Body of pancreas (tissue), 4 donors: ENCODE data around the gene MAJIN. TPM values are rescaled to one million over a fixed set of nuclear protein-coding genes. Genes with fewer than 3 reads are reported as not detected.

ENCODE experiments used
- ATAC-seq: fragments of 150-250 bp; one replicate; pipeline ENCODE4 v1.9.1; 2016
- DNase-seq, 4 donors: peaks; one replicate each; pipeline ENCODE4 v3.0.0-alpha.2; 2019
- H3K27ac ChIP-seq, 4 donors: fragments of 200-600 bp; sonication (generic); 1 replicate in 3 of 4; 2 replicates in 1 of 4; pipeline versions ENCODE4 v1.5.1 to v1.6.1; 2016 to 2019; ENCODE audit warnings: mild to moderate bottlenecking in 1 of 4, mixed read lengths in 1 of 4, moderate library complexity in 1 of 4
- H3K27me3 ChIP-seq, 2 donors: fragments of 200-600 bp; sonication (generic); one replicate each; pipeline ENCODE4 v1.6.0; 2016; ENCODE audit warnings: mild to moderate bottlenecking in 1 of 2
- H3K36me3 ChIP-seq, 2 donors: fragments of 200-600 bp; sonication (generic); replicated peaks in 1 of 2; 2 replicates each; pipeline ENCODE4 v1.5.1; 2016; ENCODE audit warnings: low read depth in 2 of 2; ENCODE audit not compliant: insufficient read depth in 1 of 2
- H3K4me1 ChIP-seq: fragments of 200-600 bp; sonication (generic); one replicate; pipeline ENCODE4 v1.6.0; 2016
- H3K4me3 ChIP-seq, 2 donors: fragments of 200-600 bp; sonication (generic); 1 replicate in 1 of 2; 2 replicates in 1 of 2; pipeline ENCODE4 v1.5.1; 2016 to 2019
- H3K9me3 ChIP-seq, 3 donors: fragments of 200-600 bp; sonication (generic); 1 replicate in 2 of 3; 2 replicates in 1 of 3; pipeline ENCODE4 v1.5.1; 2016
- CTCF ChIP-seq, 7 experiments: fragments of 450-650 bp in 4 of 7; fragments of 200-600 bp in 3 of 7; sonication (generic) in 3 of 7; IDR thresholded peaks; one replicate each; pipeline ENCODE4 v1.5.1; 2016 to 2019; ENCODE audit warnings: antibody characterized with exemption in 7 of 7
- POLR2A ChIP-seq, 3 donors: fragments of 450-650 bp; IDR thresholded peaks; one replicate each; pipeline ENCODE4 v1.6.1; 2016; ENCODE audit warnings: antibody characterized with exemption in 3 of 3, mild to moderate bottlenecking in 2 of 3
- WGBS, 2 donors: methylation state at CpG; one replicate each; pipeline ENCODE4 v1.1.5; 2017; 5-methylcytosine and 5-hydroxymethylcytosine counted together
- intact Hi-C: fragments of 100-400 bp; cut with DNase I; formaldehyde crosslinking; loops from one replicate; pipeline ENCODE4 v1.15.1; 2023
- total RNA-seq, 2 donors: library from RNA; depleted of rRNA; stranded (reverse); fragments of >200 nt; gene quantifications; one replicate each; pipeline ENCODE4 v1.1.0, GENCODE V29; 2016

Gene MAJIN
- total RNA-seq, 2 donors from 2014 or later = 0.78 TPM; not detected in 1

- intact Hi-C loops = loop anchor here (10.0 kb wide), 1 partner anchor 102 kb away; no protein-coding TSS in a partner anchor
- DNase-seq (no peak), ATAC-seq (no peak)
- TF ChIP-seq CTCF (IDR thresholded peaks at IDR 0.05) (no peak), POLR2A (IDR thresholded peaks at IDR 0.05) (no peak)
- Histone ChIP-seq H3K9me3 (no peaks in the 10 kb centered on the region), H3K27me3 (no peaks in the 10 kb centered on the region), H3K27ac (no peak overlapping the region), H3K4me1 (no peaks in the 10 kb centered on the region), H3K4me3 (no peak overlapping the region), H3K36me3 (peaks cover 3 to 44% of the 10 kb centered on the region in 2 donors)
- WGBS, 2 donors = 88 to 89% methylated on average over 24 to 30 of the region's 30 CpGs
Measured at GRCh38 chr11:64902102-64902900, 69.6 kb downstream of the MAJIN start.

- no peak for ATAC-seq
- Histone ChIP-seq H3K4me3 (no peak overlapping the region), H3K27me3 (no peaks in the 10 kb centered on the region), H3K36me3 (peaks cover 3 to 32% of the 10 kb centered on the region in 2 donors), H3K9me3 (no peaks in the 10 kb centered on the region), H3K4me1 (no peaks in the 10 kb centered on the region), H3K27ac (peak overlapping the region in 2 of 4 donors; percentile 29 to 46)
- intact Hi-C loops = loop anchor here (10.0 kb wide), 1 partner anchor 104 kb away; no protein-coding TSS in a partner anchor
- DNase-seq = no peak
- WGBS, 2 donors = 91 to 92% methylated on average over 6 to 16 of the region's 17 CpGs
- TF ChIP-seq CTCF (IDR thresholded peaks at IDR 0.05) = no peak
- TF ChIP-seq POLR2A (IDR thresholded peaks at IDR 0.05) = no peak
Measured at GRCh38 chr11:64900774-64901173, 71.1 kb downstream of the MAJIN start.

- H3K4me1 ChIP-seq = no peaks in the 10 kb centered on the region
- H3K9me3 ChIP-seq = no peaks in the 10 kb centered on the region
- H3K27me3 ChIP-seq = no peaks in the 10 kb centered on the region
- ATAC-seq = peak; percentile 57
- DNase-seq = peak in 2 of 4 donors; percentile 32 to 55
- H3K36me3 ChIP-seq = peaks cover 3 to 28% of the 10 kb centered on the region in 2 donors
- TF ChIP-seq POLR2A (IDR thresholded peaks at IDR 0.05) (peak in 1 of 3 donors; percentile 9), CTCF (IDR thresholded peaks at IDR 0.05) (no peak)
- H3K27ac ChIP-seq = peak overlapping the region in 2 of 4 donors; percentile 29 to 46
- intact Hi-C loops = loop anchor here (10.0 kb wide), 1 partner anchor 105 kb away; no protein-coding TSS in a partner anchor
- 81 to 90% methylated on average over 14 of the region's 14 CpGs for WGBS, 2 donors
- no peak overlapping the region for H3K4me3 ChIP-seq
Measured at GRCh38 chr11:64900263-64900678, 71.6 kb downstream of the MAJIN start.

DNA sequence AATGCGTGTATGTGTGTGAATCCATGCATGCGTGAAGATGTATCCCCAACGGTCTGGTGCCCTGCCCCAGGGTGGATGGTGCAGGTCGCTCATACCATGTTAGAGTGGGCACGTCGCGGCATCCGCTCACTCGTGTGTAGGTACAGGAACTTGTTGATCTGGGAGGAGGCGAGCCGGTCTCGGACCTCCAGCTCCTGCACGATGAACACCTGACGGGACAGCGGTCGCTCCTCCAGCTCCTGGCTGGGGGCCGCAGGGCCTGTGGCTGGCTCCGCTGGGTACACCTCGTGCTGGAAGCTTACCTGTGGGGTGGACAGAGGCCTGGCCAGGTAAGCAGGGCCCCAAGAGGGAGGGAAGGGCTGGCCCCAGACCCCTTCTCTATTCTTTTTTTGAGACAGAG lies 73.4 kb downstream of the MAJIN start:
- TF ChIP-seq CTCF (IDR thresholded peaks at IDR 0.05) = no peak
- TF ChIP-seq POLR2A (IDR thresholded peaks at IDR 0.05) = no peak
- 90 to 92% methylated on average over 11 to 19 of the region's 19 CpGs for WGBS, 2 donors
- peaks cover 11% of the 10 kb centered on the region for H3K4me1 ChIP-seq
- H3K27me3 ChIP-seq = no peaks in the 10 kb centered on the region
- intact Hi-C loops = loop anchor here (5.0 kb wide), 1 partner anchor 51 kb away; no protein-coding TSS in a partner anchor
- H3K36me3 ChIP-seq = peaks cover 3 to 25% of the 10 kb centered on the region in 2 donors
- H3K4me3 ChIP-seq = no peak overlapping the region
- H3K9me3 ChIP-seq = no peaks in the 10 kb centered on the region
- ATAC-seq (no peak), DNase-seq (no peak)
- H3K27ac ChIP-seq = no peak overlapping the region
